ENCODE measurements around the gene GAL3ST1. TPM values are rescaled to one million over a fixed set of nuclear protein-coding genes. Genes with fewer than 3 reads are reported as not detected.
"Not testable (repeated sequence)": the region's sequence is repeated elsewhere in the genome, so short reads cannot be mapped to it uniquely, and the experiment has no call there.

The GAL3ST1 gene
- polyA plus RNA-seq, 3 donors: 28.5 to 44.6 (median 36.9) TPM

DNA sequence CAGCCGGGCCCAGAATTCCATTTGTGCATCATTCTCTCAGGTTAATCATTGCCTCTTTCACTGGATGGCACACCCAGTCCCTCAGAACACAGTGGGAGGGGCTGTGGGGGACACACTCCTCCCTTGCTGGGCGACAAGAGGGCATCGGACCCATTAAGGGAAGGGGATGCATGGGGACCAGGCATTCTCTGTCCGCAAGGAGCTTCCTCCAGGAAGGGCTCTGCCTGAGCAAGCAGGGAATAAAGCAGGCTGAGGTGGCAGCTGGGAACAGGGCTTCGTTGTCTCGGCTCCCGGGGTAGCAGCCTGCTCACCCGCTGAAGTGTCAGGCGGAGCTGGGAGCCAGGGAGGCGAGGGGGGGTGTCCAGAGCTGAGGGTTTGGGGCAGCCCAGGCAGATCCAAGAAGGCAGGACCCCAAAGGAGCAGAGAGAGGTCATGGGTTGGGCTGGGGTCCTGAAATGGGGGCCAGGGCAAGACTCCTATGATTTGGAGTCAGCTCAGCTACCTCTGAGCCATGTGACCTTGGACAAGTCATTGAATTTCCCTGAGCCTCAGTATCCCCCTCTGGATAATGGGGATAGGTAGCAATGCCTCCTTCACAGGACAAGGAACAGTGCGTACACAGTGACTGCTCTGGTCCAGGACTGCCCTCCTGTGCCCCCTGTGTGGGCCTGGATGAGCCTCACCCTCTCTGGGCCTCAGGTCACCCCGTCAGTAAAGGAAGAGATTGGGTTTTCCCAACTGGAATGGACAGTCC lies 1.4 kb downstream of the GAL3ST1 start:
- DNase-seq: peak; percentile 19

DNA sequence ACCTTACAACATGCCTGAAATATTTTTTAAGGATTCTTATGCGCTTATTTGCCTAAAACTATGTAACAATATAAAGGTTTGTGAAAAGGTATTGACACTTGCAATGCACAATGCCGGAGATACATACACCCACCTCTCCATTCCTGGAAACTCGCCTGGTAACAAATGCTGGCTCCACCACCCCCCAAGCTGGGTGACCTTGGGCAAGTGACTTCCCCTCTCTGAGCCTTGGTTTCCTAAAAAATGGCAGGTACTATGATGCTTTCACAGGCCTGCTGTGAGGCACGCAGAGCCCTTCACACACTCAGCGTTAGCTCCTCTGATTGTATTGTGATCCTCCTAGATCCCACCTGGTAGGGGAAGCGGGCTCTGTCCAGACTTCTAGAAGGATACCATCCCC lies 2.3 kb downstream of the GAL3ST1 start:
- no peak for DNase-seq

DNA sequence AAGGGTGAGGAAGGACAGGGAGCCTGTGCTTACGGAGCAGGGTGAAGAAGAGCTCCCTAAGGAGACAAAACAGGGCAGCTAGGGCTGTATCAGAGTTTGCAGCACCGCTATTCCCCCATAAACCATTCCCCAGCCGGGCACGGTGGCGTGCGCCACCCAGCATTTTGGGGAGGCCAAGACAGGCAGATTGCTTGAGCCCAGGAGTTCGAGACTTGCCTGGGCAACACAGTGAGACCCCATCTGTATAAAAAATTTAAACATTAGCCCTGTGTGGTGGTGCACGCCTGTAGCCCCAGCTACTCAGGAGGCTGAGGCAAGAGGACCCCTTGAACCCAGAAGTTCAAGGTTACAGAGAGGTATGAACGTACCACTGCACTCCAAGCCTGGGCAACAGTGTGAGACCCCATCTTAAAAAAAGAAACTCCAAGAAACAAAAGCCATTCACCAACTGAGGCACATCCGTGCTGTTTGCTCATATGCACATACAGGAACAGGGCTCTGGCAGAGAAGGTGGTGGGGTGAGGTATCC lies 4.7 kb downstream of the GAL3ST1 start:
- DNase-seq: no peak

DNA sequence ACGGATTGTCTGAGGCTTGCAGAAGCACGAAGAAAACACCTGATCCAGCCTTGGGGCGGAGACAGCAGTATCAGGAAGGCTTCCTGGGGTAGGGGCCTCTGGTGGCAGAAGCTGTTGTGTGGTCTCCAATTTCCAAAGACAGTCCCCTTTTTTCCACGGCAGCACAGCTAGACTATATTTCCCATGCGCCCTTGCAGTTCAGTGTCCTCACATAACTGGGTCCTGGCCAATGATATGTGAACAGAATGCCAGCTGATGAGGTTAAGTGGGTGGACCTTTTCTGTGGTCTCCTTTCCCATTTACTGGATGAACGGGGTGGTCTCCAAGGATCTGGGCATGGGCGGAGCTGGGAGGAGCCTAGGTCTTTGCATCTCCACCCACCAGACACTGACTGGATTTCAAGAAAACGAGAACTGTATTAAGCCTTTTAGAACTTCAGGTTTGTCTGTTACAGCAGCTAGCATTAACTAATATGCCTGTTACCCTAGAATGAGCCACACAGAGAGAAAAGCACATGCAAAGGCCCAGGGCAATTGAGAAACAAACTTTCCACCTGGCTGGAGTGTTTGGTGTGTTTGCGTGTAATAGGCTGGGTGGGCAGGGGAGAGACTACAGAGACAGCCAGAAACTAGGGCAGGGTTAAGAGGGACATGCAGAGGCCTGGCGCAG lies 6.2 kb downstream of the GAL3ST1 start:
- DNase-seq: no peak

DNA sequence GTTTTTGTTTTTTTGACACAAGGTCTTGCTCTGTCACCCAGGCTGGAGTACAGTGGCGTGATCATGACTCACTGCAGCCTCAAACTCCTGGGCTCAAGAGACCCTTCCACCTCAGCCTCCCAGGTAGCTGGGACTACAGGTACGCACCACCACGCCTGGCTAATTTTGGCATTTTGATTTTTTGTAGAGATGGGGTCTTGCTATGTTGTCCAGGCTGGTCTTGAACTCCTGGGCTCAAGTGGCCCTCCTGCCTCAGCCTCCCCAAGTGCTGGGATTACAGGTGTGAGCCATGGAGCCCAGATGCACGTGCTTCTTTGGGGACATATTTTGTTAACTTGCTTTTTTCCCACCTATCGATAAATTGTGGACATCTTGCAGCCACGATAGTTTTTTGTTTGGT lies 7.2 kb downstream of the GAL3ST1 start:
- DNase-seq: not testable (repeated sequence)

DNA sequence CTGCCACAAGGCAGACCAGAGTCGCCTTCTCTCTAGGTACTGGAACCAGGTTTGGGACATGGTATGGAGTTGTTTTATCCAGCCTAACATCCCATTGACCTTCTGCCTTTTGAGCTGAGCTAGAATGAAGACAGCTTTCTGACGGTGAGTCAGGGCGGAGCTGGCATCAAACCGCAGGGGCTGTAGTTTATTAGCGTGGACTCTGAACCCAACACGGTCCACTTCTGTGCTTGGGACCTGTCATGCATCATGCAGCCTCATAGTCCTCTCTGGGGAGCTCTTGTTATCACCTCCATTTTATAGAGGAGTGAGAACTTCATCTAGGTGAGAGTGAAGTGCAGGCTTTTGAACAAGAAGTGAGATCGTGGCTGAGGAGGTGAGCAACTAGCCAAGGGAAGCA lies 8.3 kb downstream of the GAL3ST1 start:
- DNase-seq: no peak

DNA sequence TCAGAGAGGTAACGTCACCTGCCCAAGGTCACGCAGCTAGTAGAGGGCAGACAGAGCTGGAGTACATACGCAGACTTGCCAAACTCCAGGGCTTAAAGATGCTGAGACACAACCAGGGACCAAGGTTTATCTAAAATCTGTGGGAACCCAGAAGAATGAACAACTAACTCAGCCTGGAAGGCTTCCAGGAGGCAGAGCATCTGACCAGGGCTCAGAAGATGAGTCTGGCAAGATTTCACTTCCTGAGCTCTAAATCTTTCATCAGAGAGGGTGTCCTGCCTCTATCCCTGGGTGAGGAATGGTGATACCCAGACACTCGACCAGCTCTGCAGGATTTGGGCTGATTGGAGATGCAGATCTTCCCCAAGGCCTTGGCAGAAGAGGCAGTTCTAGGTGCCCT lies 9.1 kb downstream of the GAL3ST1 start:
- DNase-seq: no peak

DNA sequence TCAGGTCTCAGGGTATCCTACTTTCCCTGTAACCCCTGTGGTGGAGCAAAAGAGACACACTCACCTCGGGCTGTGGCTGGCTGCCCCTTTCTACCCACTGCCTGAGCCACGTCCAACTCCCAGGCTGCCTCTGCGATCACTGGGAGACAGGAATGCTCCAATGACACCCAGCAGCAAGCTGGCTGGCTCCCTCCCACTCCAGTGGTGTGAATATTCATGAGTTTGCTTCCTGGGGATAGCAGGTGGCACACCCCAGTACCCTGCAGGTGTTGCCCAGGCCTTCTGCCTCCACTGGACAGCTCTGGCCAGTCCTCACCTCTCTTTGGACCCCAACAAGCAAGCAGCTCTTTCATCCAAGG lies 9.7 kb downstream of the GAL3ST1 start:
- no peak for DNase-seq

DNA sequence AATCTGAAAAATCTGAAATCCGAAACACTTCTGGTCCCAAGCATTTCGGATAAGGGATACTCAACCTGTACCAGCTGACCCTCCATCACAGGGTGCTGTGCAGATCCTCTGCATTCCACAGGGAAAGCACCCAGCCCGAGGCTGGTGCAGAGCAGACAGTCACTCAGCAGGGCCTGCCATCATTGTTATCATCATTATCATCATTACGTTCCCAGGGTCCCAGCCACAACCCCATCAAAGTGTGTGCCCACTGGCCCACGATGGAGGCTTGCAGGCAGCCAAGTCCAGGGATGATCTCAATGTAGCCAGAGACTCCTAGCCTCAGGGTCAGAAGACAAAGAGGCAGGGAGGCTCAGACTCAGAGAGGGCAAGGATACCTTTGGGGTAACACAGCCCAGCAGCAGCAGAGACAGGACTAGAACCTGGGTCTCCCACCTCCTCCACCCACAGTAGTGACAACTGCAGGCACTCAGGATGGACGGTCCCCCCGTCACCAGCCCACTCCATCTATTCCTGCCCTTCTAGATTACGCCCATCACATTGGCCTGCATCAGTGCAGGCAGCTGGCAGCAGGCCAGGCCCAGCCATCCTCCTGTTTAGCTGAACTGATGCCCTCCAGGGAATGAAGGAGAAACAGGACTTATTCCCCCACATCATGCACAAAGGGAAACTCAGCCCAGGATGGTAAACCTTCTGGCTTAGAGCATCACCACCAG lies 10.3 kb downstream of the GAL3ST1 start:
- no peak for DNase-seq

DNA sequence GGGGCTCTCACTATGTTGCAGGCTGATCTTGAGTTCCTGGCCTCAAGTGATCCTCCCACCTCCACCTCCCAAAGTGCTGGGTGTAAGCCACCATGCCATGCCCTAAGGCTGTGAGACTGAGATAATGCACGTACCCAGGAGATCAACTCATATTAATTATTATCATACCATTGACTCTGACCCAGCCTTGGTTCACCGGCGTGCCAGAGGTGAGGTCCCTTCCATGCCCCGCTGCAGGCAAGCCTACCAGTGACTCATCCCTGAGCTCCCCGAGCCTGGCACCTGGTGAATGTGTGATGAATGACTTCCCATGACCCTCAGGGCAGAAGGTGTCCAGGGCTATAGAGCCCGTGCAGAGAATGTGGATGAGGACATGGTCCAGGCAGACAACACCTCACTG lies 12.1 kb downstream of the GAL3ST1 start:
- DNase-seq: no peak

DNA sequence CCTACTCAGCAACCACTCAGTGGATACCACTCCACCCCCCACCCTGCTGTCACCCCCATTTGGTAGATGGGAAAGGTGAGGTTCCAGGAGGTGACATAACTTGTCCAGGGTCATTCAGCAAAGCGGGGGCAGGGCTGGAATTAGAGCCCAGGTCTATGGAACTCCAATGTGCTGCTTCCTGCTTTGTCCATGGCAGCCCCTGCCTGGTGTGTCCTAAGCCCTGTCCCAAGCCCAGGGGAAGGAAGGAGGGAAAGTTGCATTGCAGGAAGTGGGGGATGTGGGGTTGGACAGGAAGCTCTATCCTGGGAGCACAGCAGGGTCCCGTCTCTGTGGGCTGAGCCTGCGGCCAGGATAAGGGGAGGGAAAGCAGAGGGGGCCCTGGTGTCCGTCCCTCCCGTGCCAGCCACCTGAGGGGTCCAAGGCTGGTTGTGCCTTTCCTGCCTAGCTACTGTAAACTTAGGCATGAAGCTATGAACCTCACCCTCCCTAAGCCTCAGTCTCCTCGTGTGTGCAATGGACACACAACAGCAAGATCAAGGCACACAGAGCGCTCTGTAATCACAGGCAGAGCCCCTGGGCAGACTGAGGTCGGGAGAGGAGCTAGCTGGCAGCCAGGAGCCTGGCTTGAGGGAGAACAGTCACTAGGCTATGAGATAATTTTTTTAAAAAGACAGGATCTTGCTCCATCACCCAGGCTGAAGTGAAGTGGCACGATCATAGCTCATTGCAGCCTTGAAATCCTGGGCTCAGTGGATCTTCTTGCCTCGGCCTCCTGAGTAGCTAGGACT lies 12.9 kb downstream of the GAL3ST1 start:
- DNase-seq: no peak

DNA sequence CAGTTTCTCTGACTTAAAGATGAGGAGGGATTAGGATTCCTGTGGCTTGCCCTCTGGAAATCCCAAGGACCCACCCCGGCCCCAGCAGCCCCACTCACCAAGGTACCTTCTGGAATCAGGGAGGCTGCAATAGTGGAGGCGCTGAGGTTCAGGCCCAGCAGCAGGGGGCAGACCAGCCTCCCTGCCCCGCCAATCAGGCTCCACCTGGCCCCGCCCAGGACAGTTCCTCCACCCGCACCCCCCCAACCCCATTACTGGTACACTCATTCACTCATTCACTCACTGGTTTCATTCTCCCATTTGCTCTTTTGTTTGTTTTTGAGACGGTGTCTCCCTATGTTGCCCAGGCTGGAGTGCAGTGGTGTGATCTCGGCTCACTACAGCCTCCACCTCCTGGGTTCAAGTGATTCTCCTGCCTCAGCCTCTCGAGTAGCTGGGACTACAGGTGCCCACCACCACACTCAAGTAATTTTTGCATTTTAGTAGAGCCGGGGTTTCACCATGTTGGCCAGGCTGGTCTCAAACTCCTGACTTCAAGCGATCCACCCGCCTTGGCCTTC lies 13.7 kb downstream of the GAL3ST1 start:
- DNase-seq: not testable (repeated sequence)

DNA sequence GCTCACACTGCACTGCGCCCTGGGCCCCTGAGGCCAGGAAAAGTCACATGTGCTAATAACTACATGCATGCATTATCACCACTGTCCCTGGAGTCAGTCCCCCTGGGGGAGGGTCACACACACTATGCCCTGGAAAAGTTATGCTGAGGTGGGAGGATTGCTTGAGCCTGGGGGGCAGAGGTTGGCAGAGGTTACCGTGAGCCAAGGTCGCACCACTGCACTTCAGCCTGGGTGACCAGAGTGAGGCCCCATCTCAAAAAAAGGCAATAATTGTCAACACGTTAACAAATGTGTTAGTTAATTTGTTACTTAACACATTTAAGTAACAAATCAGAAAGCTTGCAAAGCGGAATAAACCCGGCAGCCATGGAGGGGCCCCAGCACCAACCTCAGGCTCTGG lies 14.6 kb downstream of the GAL3ST1 start:
- no peak for DNase-seq

DNA sequence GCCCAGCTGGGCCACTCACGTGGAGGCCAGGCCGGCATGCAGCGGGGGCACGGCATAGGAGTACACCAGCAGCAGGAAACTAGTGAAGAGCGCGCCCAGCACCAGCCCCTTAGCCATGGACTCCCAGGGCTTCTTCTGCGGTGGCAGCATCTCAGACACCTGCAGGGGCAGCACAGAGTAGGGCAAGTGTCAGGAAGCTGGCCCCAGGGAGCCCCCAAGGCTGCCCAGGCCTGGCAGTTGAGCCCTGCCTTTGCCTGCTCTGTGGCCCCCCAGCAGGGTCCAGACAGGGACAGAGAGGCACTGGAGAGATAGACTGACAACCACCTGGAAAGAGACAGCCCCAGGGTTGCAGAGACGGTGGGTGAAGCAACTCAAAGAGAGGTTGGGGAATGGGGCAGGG lies 17.2 kb downstream of the GAL3ST1 start:
- DNase-seq: no peak

DNA sequence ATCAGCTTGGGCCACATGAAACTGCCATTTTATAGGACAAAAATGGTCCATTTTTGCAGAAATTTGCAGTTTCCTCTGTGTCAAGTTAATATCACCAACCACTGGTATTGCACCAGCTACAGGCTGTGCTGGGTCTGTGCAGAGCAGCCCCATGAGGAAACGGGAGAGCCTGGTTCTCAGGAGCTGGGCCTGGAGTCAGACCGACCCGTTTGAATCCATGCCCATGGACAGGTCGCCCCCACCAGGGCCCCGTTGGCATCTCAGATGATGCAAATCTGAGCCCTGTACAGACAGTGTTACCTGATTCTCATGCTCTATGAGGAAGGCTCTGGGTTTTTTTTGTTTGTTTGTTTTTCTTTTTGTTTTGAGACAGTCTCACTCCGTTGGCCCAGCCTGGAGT lies 18.1 kb downstream of the GAL3ST1 start:
- DNase-seq: no peak

DNA sequence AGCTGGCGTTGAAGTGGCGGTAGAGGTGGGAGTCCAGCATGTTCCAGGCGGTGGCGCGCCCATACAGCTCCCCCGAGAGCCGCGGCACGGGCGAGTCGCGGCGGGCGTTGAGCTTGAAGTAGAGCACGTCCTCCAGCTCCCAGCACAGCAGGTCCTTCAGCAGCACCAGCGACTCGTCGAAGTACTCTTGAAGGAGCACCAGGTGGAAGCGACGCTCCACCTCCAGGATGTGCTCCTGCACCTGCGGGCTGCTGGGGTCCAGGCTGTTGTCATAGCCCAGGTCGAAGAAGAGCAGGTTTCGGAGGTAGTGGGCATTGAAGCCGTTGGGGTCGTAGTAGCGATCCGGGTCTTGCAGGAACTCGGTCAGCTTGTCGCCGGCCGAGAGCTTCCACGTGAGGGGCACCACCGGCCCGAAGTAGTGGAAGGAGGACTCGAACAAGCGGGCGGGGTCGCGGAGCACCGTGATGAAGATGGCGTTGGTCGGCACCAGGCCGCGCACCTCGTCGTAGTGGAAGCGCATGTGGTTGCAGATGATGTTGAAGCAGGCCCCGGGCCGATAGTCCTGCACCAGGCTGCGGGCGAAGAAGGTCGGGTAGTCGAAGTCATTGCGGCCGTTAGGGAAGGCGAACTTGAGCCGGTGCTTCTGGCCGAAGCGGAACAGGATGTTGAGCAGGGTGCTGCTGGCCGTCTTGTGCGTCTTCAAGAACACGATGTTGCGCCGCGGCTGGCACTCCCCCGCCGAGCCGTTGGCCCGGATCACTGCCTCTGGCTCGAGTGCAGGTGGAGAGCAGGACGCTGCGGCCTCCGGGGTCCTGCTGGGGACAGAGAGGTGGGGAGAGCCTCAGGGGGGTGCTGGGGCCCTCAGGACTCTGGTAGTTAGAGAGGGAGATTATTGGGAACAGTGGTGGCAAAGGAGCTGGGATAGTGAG lies 18.9 kb downstream of the GAL3ST1 start:
- no peak for DNase-seq

DNA sequence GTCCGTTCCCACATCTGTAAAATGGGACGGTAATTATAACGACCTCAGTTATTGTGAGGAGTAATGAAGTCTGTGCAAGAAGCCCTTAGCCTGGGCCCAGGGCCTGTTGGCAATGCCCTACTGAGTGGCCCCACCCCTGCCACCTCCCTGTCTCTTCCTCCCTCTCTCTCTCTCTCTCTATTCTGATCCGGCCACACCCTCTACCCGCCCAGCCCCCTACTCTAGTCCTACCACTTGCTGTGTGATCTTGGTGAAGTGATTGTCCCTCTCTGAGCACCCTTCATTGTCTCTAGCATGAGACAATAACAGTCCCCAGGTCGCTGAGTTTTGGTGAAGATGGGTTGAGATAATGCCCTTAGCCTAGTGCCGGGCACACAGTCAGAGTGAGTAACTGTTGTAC lies 20.5 kb downstream of the GAL3ST1 start:
- DNase-seq: no peak

DNA sequence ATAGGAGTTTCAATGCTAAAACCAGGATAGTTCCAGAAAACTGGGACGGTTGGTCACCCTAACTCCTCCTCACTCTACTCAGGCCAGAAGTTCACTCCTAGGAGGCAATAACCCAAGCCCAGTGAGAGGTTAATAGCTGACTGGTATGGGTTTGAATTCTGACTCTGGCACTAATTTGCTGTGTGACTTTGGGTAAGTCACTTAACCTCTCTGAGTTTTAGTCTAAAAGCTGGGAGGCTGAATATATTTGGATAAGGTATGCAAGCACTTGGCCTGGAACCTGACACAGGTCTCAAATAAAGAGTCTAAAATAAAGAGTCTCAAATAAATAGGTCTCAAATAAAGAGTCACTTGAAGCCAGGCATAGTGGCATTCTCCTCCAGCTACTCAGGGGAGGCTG lies 21.7 kb downstream of the GAL3ST1 start:
- no peak for DNase-seq

DNA sequence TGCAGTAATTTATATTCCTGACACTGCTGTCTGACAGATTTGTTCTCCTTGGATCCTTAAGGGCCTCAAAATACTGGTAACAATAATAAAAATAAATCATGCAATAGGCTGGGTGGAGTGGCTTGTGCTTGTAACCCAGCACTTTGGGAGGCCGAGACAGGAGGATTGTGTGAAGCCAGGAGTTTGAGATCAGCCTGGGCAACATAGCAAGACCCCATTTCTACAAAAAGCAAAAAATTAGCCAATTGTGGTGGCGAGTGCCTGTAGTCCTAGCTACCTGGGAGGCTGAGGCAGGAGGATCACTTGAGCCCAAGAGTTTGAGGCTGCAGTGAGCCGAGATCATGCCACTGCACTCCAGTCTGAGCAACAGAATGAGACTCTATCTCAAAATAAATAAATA lies 22.7 kb downstream of the GAL3ST1 start:
- DNase-seq: not testable (repeated sequence)

DNA sequence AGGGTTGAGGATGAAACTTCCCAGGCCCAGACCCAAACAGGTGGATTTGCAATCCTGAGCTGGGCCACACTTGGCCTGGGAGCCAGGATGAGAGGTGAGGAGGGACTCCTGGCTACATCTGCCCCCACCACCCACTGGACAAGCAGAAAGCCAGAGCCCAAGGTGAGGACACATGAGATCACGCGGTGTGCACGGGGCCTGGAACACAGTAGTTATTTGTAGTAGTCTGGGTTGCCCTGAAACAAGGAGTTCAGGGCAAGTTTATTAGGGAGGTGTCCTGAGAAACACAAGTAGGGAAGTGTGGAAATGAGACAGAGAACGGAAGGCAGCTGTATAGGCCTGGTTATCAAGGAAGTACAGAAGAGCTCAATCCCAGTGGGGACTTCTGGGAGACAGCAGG lies 27.3 kb downstream of the GAL3ST1 start:
- DNase-seq: no peak

DNA sequence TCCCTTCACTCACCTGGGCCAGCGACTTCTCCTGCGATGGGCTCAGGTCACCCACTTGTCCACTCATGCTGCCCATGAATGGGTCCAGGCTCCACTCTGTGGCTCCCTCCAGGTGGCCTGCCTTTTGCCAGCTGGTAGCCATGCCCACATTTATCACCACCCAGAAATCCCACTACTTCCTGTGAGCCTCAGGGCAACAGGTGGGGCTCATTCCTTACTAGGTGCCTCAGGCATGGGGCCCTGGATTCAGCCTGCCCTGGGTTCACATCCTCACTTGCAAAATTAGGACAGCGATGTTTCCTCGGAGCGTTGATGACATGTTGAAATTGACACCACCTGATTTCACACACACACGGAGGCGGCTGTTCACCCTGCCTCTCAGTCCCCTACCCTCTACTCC lies 27.8 kb downstream of the GAL3ST1 start, which contains the start of gene SEC14L6:
SEC14L6 (minus strand) TSS at position 126 of the 400 bp plus-strand sequence; CDS start at position 67, 59 bp downstream.
- DNase-seq: no peak

Data from renal pelvis (tissue), 4 donors.